Neutrophil (primary cell): ENCODE measurements around the gene CLEC10A.

Source experiments
- H3K27ac ChIP-seq: fragments of 200-600 bp; sonication (generic); 2 replicates; pipeline ENCODE4 v1.5.1; 2016; ENCODE audit warnings: mild to moderate bottlenecking, moderate library complexity
- H3K27me3 ChIP-seq: fragments of 200-600 bp; sonication (generic); 2 replicates; pipeline ENCODE4 v1.6.0; 2016; ENCODE audit warnings: mild to moderate bottlenecking
- H3K36me3 ChIP-seq: fragments of 200-600 bp; sonication (generic); 2 replicates; pipeline ENCODE4 v1.5.1; 2017
- H3K4me1 ChIP-seq, 2 experiments: fragments of 200-600 bp in 1 of 2; sonication (generic) in 1 of 2; 1 replicate in 1 of 2; 2 replicates in 1 of 2; pipeline versions ENCODE4 v1.5.1 to v1.6.1; 2013 to 2016; ENCODE audit warnings: low read depth in 1 of 2, low read length in 1 of 2, mild to moderate bottlenecking in 1 of 2, moderate library complexity in 1 of 2; ENCODE audit not compliant: control insufficient read depth in 1 of 2, insufficient read depth in 1 of 2
- H3K4me3 ChIP-seq, 2 experiments: fragments of 200-600 bp in 1 of 2; sonication (generic) in 1 of 2; 1 replicate in 1 of 2; 2 replicates in 1 of 2; pipeline ENCODE4 v1.5.1; 2013 to 2016; ENCODE audit warnings: low read depth in 1 of 2, low read length in 1 of 2, mild to moderate bottlenecking in 1 of 2, moderate library complexity in 1 of 2
- H3K9me3 ChIP-seq: fragments of 200-600 bp; sonication (generic); 2 replicates; pipeline ENCODE4 v1.5.1; 2016
- CTCF ChIP-seq: fragments of 200-600 bp; sonication (generic); IDR thresholded peaks from 2 replicates; pipeline ENCODE4 v1.5.1; 2016; ENCODE audit warnings: antibody characterized with exemption

CLEC10A gene

GRCh38 chr17:7109461-7110322 is 29.6 kb upstream of the CLEC10A start:
- Histone ChIP-seq H3K27me3 (peaks cover 32% of the 10 kb centered on the region), H3K4me1 (peaks cover 3% of the 10 kb centered on the region in 2 experiments), H3K9me3 (no peaks in the 10 kb centered on the region), H3K36me3 (no peaks in the 10 kb centered on the region), H3K4me3 (no peak overlapping the region), H3K27ac (no peak overlapping the region)
- no peak for TF ChIP-seq CTCF

GRCh38 chr17:7108981-7109380 is 28.9 kb upstream of the CLEC10A start:
- no peaks in the 10 kb centered on the region for H3K36me3 ChIP-seq

GRCh38 chr17:7108560-7108925 is 28.5 kb upstream of the CLEC10A start:
- Histone ChIP-seq H3K27ac (no peak overlapping the region), H3K4me1 (no peaks in the 10 kb centered on the region), H3K36me3 (no peaks in the 10 kb centered on the region), H3K9me3 (no peaks in the 10 kb centered on the region), H3K4me3 (no peak overlapping the region), H3K27me3 (peaks cover 21% of the 10 kb centered on the region)
- TF ChIP-seq CTCF: no peak

More at GRCh38 chr17:7108981-7109380, 28.9 kb upstream of the CLEC10A start:
- no peak for TF ChIP-seq CTCF
- Histone ChIP-seq H3K9me3 (no peaks in the 10 kb centered on the region), H3K27ac (no peak overlapping the region), H3K4me3 (no peak overlapping the region), H3K27me3 (peaks cover 25% of the 10 kb centered on the region), H3K4me1 (no peaks in the 10 kb centered on the region)

- Histone ChIP-seq H3K36me3 (no peaks in the 10 kb centered on the region), H3K4me1 (no peaks in the 10 kb centered on the region), H3K27ac (no peak overlapping the region), H3K9me3 (no peaks in the 10 kb centered on the region), H3K27me3 (peaks cover 15% of the 10 kb centered on the region), H3K4me3 (no peak overlapping the region)
- TF ChIP-seq CTCF: no peak
Measured at GRCh38 chr17:7107795-7108559, 27.9 kb upstream of the CLEC10A start.

- Histone ChIP-seq H3K9me3 (no peaks in the 10 kb centered on the region), H3K27me3 (peaks cover 7% of the 10 kb centered on the region), H3K4me1 (no peaks in the 10 kb centered on the region), H3K4me3 (no peak overlapping the region), H3K36me3 (no peaks in the 10 kb centered on the region), H3K27ac (no peak overlapping the region)
- TF ChIP-seq CTCF: no peak
Measured at GRCh38 chr17:7107012-7107754, 27.1 kb upstream of the CLEC10A start.
